ENCODE results near the gene L1CAM. TPM values are rescaled to one million over a fixed set of nuclear protein-coding genes. Genes with fewer than 3 reads are reported as not detected.

The L1CAM gene
- polyA plus RNA-seq, 3 donors: 0.55 TPM; not detected in 2

- no peak overlapping the region for H3K27ac Mint-ChIP-seq
- no peak overlapping the region for H3K27ac ChIP-seq (ENCODE audit: low read depth in 1 of 2, low read length in 2 of 2)
- 8% methylated on average over 20 of the region's 50 CpGs for WGBS (ENCODE audit: insufficient coverage)
These were observed 57.0 kb downstream of the L1CAM start for GRCh38 chrX:153828723-153829548.

GRCh38 chrX:153828308-153828707, 57.7 kb downstream of the L1CAM start:
- peaks cover 0 to 21% of the 10 kb centered on the region in 2 donors for H3K9me3 ChIP-seq (replicated peaks in 1 of 2; ENCODE audit: control insufficient read depth in 1 of 2, insufficient read depth in 1 of 2, low read length in 2 of 2)
- no peak for DNase-seq
- no peak overlapping the region for H3K27ac Mint-ChIP-seq
- peaks cover 0 to 26% (median 20%) of the 10 kb centered on the region in 7 donors for H3K9me3 Mint-ChIP-seq
- H3K4me3 Mint-ChIP-seq: peak overlapping the region in 1 of 2 donors; percentile 73
- peaks cover 1% of the 10 kb centered on the region for H3K4me1 Mint-ChIP-seq
- no peak overlapping the region for H3K4me3 ChIP-seq (replicated peaks in 1 of 3; ENCODE audit: low read depth in 2 of 3, low read length in 3 of 3)
- no peak for TF ChIP-seq CTCF (IDR thresholded peaks at IDR 0.05)
- H2AFZ ChIP-seq (ENCODE audit: insufficient read depth, low read depth, low read length, poor library complexity, severe bottlenecking): no peak overlapping the region
- WGBS (ENCODE audit: insufficient coverage): 82% methylated on average over 4 of the region's 17 CpGs
- no peak overlapping the region for H3K9ac ChIP-seq (ENCODE audit: insufficient read depth, low read length, poor library complexity, severe bottlenecking)
- H3K36me3 ChIP-seq (replicated peaks in 1 of 2; ENCODE audit: control insufficient read depth in 1 of 2, insufficient read depth in 2 of 2, low read length in 2 of 2): no peaks in the 10 kb centered on the region
- H3K79me2 ChIP-seq (ENCODE audit: insufficient read depth, low read length): no peaks in the 10 kb centered on the region
- intact Hi-C loops (cut with micrococcal nuclease): no loop called here
- no peaks in the 10 kb centered on the region for H3K4me1 ChIP-seq (ENCODE audit: control insufficient read depth in 1 of 2, insufficient read depth in 2 of 2, low read length in 2 of 2)
- no peaks in the 10 kb centered on the region for H4K20me1 ChIP-seq (ENCODE audit: insufficient read depth, low read length)
- H3K27ac ChIP-seq (ENCODE audit: low read depth in 1 of 2, low read length in 2 of 2): no peak overlapping the region
- no peaks in the 10 kb centered on the region for H3K36me3 Mint-ChIP-seq
- no peak overlapping the region for H3K4me2 ChIP-seq (replicated peaks; ENCODE audit: extremely low read depth, low read length, poor library complexity, severe bottlenecking)
- peaks cover 58 to 90% (median 84%) of the 10 kb centered on the region in 3 donors for H3K27me3 Mint-ChIP-seq (ENCODE audit: low read depth in 3 of 3)
- H3K27me3 ChIP-seq (ENCODE audit: control insufficient read depth in 2 of 2, insufficient read depth in 2 of 2, low read length in 2 of 2): peaks cover 46 to 82% of the 10 kb centered on the region in 2 donors

More at GRCh38 chrX:153828723-153829548, 57.0 kb downstream of the L1CAM start:
- Mint-ChIP-seq H3K36me3 (no peaks in the 10 kb centered on the region), H3K4me3 (peak overlapping the region in 1 of 2 donors; percentile 59), H3K9me3 (peaks cover 0 to 26% (median 20%) of the 10 kb centered on the region in 7 donors), H3K27me3 (ENCODE audit: low read depth in 3 of 3) (peaks cover 54 to 85% (median 81%) of the 10 kb centered on the region in 3 donors), H3K4me1 (peaks cover 1% of the 10 kb centered on the region)
- Histone ChIP-seq H4K20me1 (ENCODE audit: insufficient read depth, low read length) (no peaks in the 10 kb centered on the region), H3K79me2 (ENCODE audit: insufficient read depth, low read length) (no peaks in the 10 kb centered on the region), H3K36me3 (replicated peaks in 1 of 2; ENCODE audit: control insufficient read depth in 1 of 2, insufficient read depth in 2 of 2, low read length in 2 of 2) (no peaks in the 10 kb centered on the region), H3K27me3 (ENCODE audit: control insufficient read depth in 2 of 2, insufficient read depth in 2 of 2, low read length in 2 of 2) (peaks cover 43 to 77% of the 10 kb centered on the region in 2 donors), H3K9me3 (replicated peaks in 1 of 2; ENCODE audit: control insufficient read depth in 1 of 2, insufficient read depth in 1 of 2, low read length in 2 of 2) (peaks cover 0 to 21% of the 10 kb centered on the region in 2 donors), H2AFZ (ENCODE audit: insufficient read depth, low read depth, low read length, poor library complexity, severe bottlenecking) (no peak overlapping the region), H3K4me2 (replicated peaks; ENCODE audit: extremely low read depth, low read length, poor library complexity, severe bottlenecking) (no peak overlapping the region), H3K4me1 (ENCODE audit: control insufficient read depth in 1 of 2, insufficient read depth in 2 of 2, low read length in 2 of 2) (no peaks in the 10 kb centered on the region), H3K9ac (ENCODE audit: insufficient read depth, low read length, poor library complexity, severe bottlenecking) (no peak overlapping the region), H3K4me3 (replicated peaks in 1 of 3; ENCODE audit: low read depth in 2 of 3, low read length in 3 of 3) (no peak overlapping the region)
- no peak for DNase-seq
- intact Hi-C loops (cut with micrococcal nuclease): no loop called here
- no peak for TF ChIP-seq CTCF (IDR thresholded peaks at IDR 0.05)

Measured in CD14-positive monocyte (primary cell).